ENCODE measurements around the gene FRRS1L.

FRRS1L gene

DNA sequence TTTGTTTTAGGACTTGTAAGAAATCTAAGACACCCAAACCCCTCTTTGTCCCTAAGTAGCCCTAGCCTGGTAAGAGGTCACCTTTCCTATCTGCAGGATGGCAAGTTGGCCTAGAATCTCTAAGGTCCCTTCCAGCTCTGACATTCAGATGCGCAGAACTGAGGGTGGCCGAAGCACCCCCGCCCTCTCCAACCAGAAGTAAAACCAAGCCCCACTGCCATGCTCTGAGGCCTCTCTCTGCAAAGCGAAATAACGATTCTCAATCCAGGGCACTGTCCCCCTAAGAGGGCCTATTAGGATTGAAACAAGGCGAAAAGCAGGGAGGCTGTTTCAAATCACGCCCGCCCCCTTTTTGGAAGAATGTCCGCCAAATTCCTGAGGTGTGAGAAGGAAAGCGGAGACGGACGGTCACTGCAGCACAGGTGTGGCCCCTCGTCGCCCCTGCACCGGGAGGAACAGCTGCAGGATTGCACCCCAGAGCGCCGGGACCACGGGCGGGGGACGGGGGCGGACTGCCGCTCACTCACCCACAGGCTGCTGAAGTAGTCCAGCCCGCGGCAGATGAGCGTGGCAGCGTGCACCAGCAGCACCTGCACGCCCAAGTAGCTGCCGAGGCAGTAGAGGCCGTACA is 48.1 kb downstream of the FRRS1L start:
- Histone ChIP-seq H3K36me3 (ENCODE audit: control insufficient read depth, insufficient read depth, low read length) (peaks cover 13% of the 10 kb centered on the region), H3K9me3 (ENCODE audit: control insufficient read depth, low read length) (no peaks in the 10 kb centered on the region), H3K27ac (ENCODE audit: low read depth, low read length, severe bottlenecking) (peak overlapping the region; percentile 93), H3K4me1 (ENCODE audit: control insufficient read depth, insufficient read depth, low read length, poor library complexity, severe bottlenecking) (peaks cover 26% of the 10 kb centered on the region), H3K4me3 (ENCODE audit: extremely low read depth, insufficient read depth, low read length, poor library complexity, severe bottlenecking) (peak overlapping the region; percentile 91)
- WGBS, 2 experiments (ENCODE audit: insufficient coverage in 2 of 2): 0% methylated on average over 15 to 27 of the region's 29 CpGs

GRCh38 chr9:109117856-109118807 is 48.9 kb downstream of the FRRS1L start:
- H3K27ac ChIP-seq (ENCODE audit: low read depth, low read length, severe bottlenecking): peak overlapping the region; percentile 93
- WGBS, 2 experiments (ENCODE audit: insufficient coverage in 2 of 2): 54 to 67% methylated on average over 3 to 4 of the region's 14 CpGs
- peaks cover 26% of the 10 kb centered on the region for H3K4me1 ChIP-seq (ENCODE audit: control insufficient read depth, insufficient read depth, low read length, poor library complexity, severe bottlenecking)
- H3K9me3 ChIP-seq (ENCODE audit: control insufficient read depth, low read length): no peaks in the 10 kb centered on the region
- H3K36me3 ChIP-seq (ENCODE audit: control insufficient read depth, insufficient read depth, low read length): peaks cover 13% of the 10 kb centered on the region
- peak overlapping the region; percentile 91 for H3K4me3 ChIP-seq (ENCODE audit: extremely low read depth, insufficient read depth, low read length, poor library complexity, severe bottlenecking)

DNA sequence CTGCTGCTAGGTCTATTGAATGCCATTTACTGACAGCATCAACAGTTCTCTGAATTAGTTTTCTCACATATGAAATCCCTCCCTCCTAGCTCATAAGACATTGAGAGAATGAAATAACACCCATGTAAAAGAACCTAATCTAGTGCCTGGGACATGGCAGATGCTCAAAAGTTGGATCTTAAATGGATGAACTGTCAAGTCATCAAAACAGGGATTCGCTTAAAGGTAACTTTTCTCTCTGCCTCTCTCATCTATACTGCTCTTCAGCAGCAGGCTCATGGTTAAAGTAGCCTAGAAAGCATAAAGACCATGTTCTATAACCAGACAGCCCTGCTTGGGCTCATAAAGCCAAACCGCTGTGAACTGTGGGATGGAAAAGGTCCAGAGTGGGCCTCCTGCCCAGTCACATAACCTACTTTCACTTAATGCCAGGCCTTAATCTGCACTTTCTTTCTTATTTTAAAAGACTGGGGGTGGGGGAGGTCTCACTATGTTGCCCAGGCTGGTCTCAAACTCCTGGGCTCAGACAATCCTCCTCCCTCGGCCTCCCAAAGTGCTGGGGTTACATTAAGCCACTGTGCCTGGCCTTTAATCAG is 51.0 kb downstream of the FRRS1L start:
- no peak overlapping the region for H3K4me3 ChIP-seq (ENCODE audit: extremely low read depth, insufficient read depth, low read length, poor library complexity, severe bottlenecking)
- H3K4me1 ChIP-seq (ENCODE audit: control insufficient read depth, insufficient read depth, low read length, poor library complexity, severe bottlenecking): peaks cover 22% of the 10 kb centered on the region
- peaks cover 13% of the 10 kb centered on the region for H3K36me3 ChIP-seq (ENCODE audit: control insufficient read depth, insufficient read depth, low read length)
- WGBS, 2 experiments (ENCODE audit: insufficient coverage in 2 of 2): 90 to 100% methylated on average over 2 of the region's 3 CpGs
- no peak overlapping the region for H3K27ac ChIP-seq (ENCODE audit: low read depth, low read length, severe bottlenecking)
- no peaks in the 10 kb centered on the region for H3K9me3 ChIP-seq (ENCODE audit: control insufficient read depth, low read length)

DNA sequence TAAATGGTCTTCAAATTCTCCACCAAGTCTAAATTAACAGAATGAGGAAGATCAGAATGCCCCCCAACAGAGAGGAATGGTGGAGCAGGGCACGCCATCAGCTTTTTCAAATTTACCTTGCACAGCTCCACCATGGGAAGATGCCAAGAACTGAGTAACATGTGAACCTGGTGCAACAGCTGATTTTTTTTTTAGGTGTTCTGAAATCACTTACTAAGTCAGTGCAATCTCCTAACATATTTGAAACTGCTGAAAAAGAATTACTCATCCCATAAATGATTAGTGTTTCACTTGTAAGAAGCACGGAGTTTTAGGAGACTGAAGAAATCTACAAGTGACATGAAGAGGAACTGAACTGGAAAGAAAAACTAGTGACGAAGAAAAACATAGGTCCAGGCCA is 52.4 kb downstream of the FRRS1L start:
- WGBS, 2 experiments (ENCODE audit: insufficient coverage in 2 of 2): 93 to 100% methylated on average over 3 of the region's 3 CpGs
- no peaks in the 10 kb centered on the region for H3K9me3 ChIP-seq (ENCODE audit: control insufficient read depth, low read length)

GRCh38 chr9:109113892-109114609 is 53.0 kb downstream of the FRRS1L start:
- 88 to 94% methylated on average over 1 to 12 of the region's 12 CpGs for WGBS, 2 experiments (ENCODE audit: insufficient coverage in 2 of 2)
- peaks cover 22% of the 10 kb centered on the region for H3K4me1 ChIP-seq (ENCODE audit: control insufficient read depth, insufficient read depth, low read length, poor library complexity, severe bottlenecking)
- H3K27ac ChIP-seq (ENCODE audit: low read depth, low read length, severe bottlenecking): no peak overlapping the region
- H3K36me3 ChIP-seq (ENCODE audit: control insufficient read depth, insufficient read depth, low read length): peaks cover 13% of the 10 kb centered on the region
- H3K4me3 ChIP-seq (ENCODE audit: extremely low read depth, insufficient read depth, low read length, poor library complexity, severe bottlenecking): no peak overlapping the region
- H3K9me3 ChIP-seq (ENCODE audit: control insufficient read depth, low read length): no peaks in the 10 kb centered on the region

More for the DNA sequence above, 52.4 kb downstream of the FRRS1L start:
- H3K4me3 ChIP-seq (ENCODE audit: extremely low read depth, insufficient read depth, low read length, poor library complexity, severe bottlenecking): no peak overlapping the region
- peaks cover 18% of the 10 kb centered on the region for H3K4me1 ChIP-seq (ENCODE audit: control insufficient read depth, insufficient read depth, low read length, poor library complexity, severe bottlenecking)
- H3K36me3 ChIP-seq (ENCODE audit: control insufficient read depth, insufficient read depth, low read length): peaks cover 13% of the 10 kb centered on the region
- no peak overlapping the region for H3K27ac ChIP-seq (ENCODE audit: low read depth, low read length, severe bottlenecking)

DNA sequence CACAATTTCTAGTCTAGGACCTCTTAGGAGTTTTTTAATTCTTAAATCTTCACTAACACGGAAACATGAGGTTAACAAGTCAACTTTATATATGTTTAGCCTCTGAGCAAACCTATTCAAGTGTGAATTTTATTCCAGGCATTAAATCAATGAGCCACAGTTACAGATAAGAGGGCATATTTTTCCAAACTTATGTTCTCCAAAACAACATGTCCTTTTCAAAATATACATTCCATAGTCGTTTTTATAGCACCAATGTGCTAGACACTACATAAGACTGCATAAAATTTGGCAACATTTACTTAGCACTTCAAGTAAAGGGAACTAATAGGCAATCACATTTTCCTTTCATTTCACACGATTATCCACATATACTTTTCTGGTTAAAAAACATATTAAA is 53.8 kb downstream of the FRRS1L start:
- H3K4me1 ChIP-seq (ENCODE audit: control insufficient read depth, insufficient read depth, low read length, poor library complexity, severe bottlenecking): peaks cover 22% of the 10 kb centered on the region
- WGBS, 2 experiments (ENCODE audit: insufficient coverage in 2 of 2): 69 to 86% methylated on average over 1 to 2 of the region's 3 CpGs
- peaks cover 13% of the 10 kb centered on the region for H3K36me3 ChIP-seq (ENCODE audit: control insufficient read depth, insufficient read depth, low read length)
- no peaks in the 10 kb centered on the region for H3K9me3 ChIP-seq (ENCODE audit: control insufficient read depth, low read length)
- no peak overlapping the region for H3K4me3 ChIP-seq (ENCODE audit: extremely low read depth, insufficient read depth, low read length, poor library complexity, severe bottlenecking)
- H3K27ac ChIP-seq (ENCODE audit: low read depth, low read length, severe bottlenecking): no peak overlapping the region

GRCh38 chr9:109110329-109111021 is 56.6 kb downstream of the FRRS1L start:
- Histone ChIP-seq H3K36me3 (ENCODE audit: control insufficient read depth, insufficient read depth, low read length) (peaks cover 5% of the 10 kb centered on the region), H3K4me1 (ENCODE audit: control insufficient read depth, insufficient read depth, low read length, poor library complexity, severe bottlenecking) (peaks cover 20% of the 10 kb centered on the region), H3K4me3 (ENCODE audit: extremely low read depth, insufficient read depth, low read length, poor library complexity, severe bottlenecking) (no peak overlapping the region), H3K9me3 (ENCODE audit: control insufficient read depth, low read length) (no peaks in the 10 kb centered on the region), H3K27ac (ENCODE audit: low read depth, low read length, severe bottlenecking) (peak overlapping the region; percentile 58)
- WGBS, 2 experiments (ENCODE audit: insufficient coverage in 2 of 2): 80 to 93% methylated on average over 1 to 3 of the region's 5 CpGs

DNA sequence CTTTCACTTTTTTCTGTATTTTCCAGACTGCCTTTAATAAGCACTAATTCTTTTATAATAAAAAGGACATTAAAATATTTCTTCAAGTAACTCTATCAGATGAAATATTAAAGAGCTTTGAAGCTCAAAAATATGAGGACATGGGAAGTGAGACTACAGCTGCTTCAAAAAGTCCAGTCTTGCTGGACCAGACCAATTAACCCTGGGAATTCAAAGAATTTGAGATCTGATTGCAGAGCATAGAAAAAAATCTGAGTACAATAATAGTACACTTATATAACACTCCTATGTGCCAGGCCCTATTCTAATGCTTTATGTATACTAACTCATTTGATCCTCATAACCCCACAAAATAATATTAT is 57.1 kb downstream of the FRRS1L start:
- no peak overlapping the region for H3K4me3 ChIP-seq (ENCODE audit: extremely low read depth, insufficient read depth, low read length, poor library complexity, severe bottlenecking)
- H3K4me1 ChIP-seq (ENCODE audit: control insufficient read depth, insufficient read depth, low read length, poor library complexity, severe bottlenecking): peaks cover 20% of the 10 kb centered on the region
- H3K9me3 ChIP-seq (ENCODE audit: control insufficient read depth, low read length): no peaks in the 10 kb centered on the region
- H3K36me3 ChIP-seq (ENCODE audit: control insufficient read depth, insufficient read depth, low read length): peaks cover 10% of the 10 kb centered on the region
- H3K27ac ChIP-seq (ENCODE audit: low read depth, low read length, severe bottlenecking): peak overlapping the region; percentile 58

DNA sequence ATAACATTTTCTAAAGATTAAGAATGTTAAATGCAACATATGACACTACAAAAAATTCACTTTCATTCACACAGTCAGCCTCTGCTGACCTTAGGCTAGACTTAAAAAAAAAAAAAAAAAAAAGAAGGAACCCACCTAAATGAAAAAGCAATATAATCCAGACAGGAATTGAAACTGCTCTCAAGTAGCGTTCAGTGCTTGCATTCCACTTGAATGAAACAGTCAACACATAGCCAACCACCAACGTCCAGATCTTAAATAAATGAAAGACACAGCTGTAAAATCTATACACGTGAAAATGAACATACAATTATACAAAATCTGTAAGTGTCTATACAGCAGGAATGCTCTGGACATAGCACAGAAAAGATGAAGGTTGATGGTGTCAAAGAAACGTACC is 58.7 kb downstream of the FRRS1L start:
- Histone ChIP-seq H3K4me1 (ENCODE audit: control insufficient read depth, insufficient read depth, low read length, poor library complexity, severe bottlenecking) (peaks cover 20% of the 10 kb centered on the region), H3K27ac (ENCODE audit: low read depth, low read length, severe bottlenecking) (peak overlapping the region; percentile 72)
- WGBS, 2 experiments (ENCODE audit: insufficient coverage in 2 of 2): 100% methylated on average over 1 of the region's 4 CpGs; no CpG with 5 or more reads in 1 of the 2 experiments

More for the DNA sequence above, 58.7 kb downstream of the FRRS1L start:
- peaks cover 6% of the 10 kb centered on the region for H3K9me3 ChIP-seq (ENCODE audit: control insufficient read depth, low read length)
- peaks cover 24% of the 10 kb centered on the region for H3K36me3 ChIP-seq (ENCODE audit: control insufficient read depth, insufficient read depth, low read length)
- no peak overlapping the region for H3K4me3 ChIP-seq (ENCODE audit: extremely low read depth, insufficient read depth, low read length, poor library complexity, severe bottlenecking)

Measured in mesodermal cell (in vitro differentiated cells).